Uterus (tissue), 4 donors: ENCODE data around the gene LCORL. TPM values are rescaled to one million over a fixed set of nuclear protein-coding genes. Genes with fewer than 3 reads are reported as not detected.
A peak's percentile ranks its signal among the peaks of the same experiment; 100 is the strongest.
"Not testable (repeated sequence)": the region's sequence is repeated elsewhere in the genome, so short reads cannot be mapped to it uniquely, and the experiment has no call there.

Experiments
- DNase-seq, 2 donors: peaks; one replicate each; pipeline ENCODE4 v3.0.0-alpha.2; 2019 to 2020
- H3K27ac ChIP-seq, 2 donors: fragments of 200-600 bp; sonication (generic); 1 replicate in 1 of 2; 2 replicates in 1 of 2; pipeline ENCODE4 v1.5.1; 2016 to 2018
- H3K27me3 ChIP-seq, 2 donors: fragments of 200-600 bp; sonication (generic); one replicate each; pipeline ENCODE4 v1.5.1; 2018 to 2019; ENCODE audit warnings: control low read depth in 1 of 2
- H3K36me3 ChIP-seq, 2 donors: fragments of 200-600 bp; sonication (generic); one replicate each; pipeline ENCODE4 v1.5.1; 2019; ENCODE audit warnings: control low read depth in 1 of 2
- H3K4me1 ChIP-seq, 2 donors: fragments of 200-600 bp; sonication (generic); one replicate each; pipeline ENCODE4 v1.5.1; 2018 to 2019; ENCODE audit warnings: control low read depth in 1 of 2
- H3K4me3 ChIP-seq, 2 donors: fragments of 200-600 bp; sonication (generic); 1 replicate in 1 of 2; 2 replicates in 1 of 2; pipeline ENCODE4 v1.5.1; 2018 to 2019; ENCODE audit warnings: mild to moderate bottlenecking in 1 of 2
- H3K9me3 ChIP-seq, 2 donors: fragments of 200-600 bp; sonication (generic); one replicate each; pipeline ENCODE4 v1.5.1; 2019; ENCODE audit warnings: control low read depth in 1 of 2
- POLR2A ChIP-seq, 2 donors: fragments of 450-650 bp; IDR thresholded peaks; one replicate each; pipeline ENCODE4 v1.6.1; 2016; ENCODE audit warnings: antibody characterized with exemption in 2 of 2, mild to moderate bottlenecking in 1 of 2, moderate library complexity in 1 of 2
- intact Hi-C: fragments of 100-400 bp; cut with DNase I; formaldehyde crosslinking; loops from one replicate; pipeline ENCODE4 v1.15.1; 2023; ENCODE audit warnings: low total_unique reads
- total RNA-seq, 4 donors: library from RNA; depleted of rRNA in 3 of 4; stranded (reverse); fragments of >200 nt in 3 of 4; gene quantifications; one replicate each; pipeline versions ENCODE4 v1.1.0 to v1.2.4, GENCODE V29; 2014 to 2023
- TF ChIP-seq, protein P1 (sequence below), 4 experiments: fragments of 200-600 bp in 2 of 4; fragments of 450-650 bp in 2 of 4; sonication (generic) in 2 of 4; IDR thresholded peaks; one replicate each; pipeline ENCODE4 v1.5.1; 2016 to 2019; ENCODE audit warnings: antibody characterized with exemption in 4 of 4, mild to moderate bottlenecking in 2 of 4, moderate library complexity in 1 of 4
- donor health status: DM: yes; HTN: yes; CAD: no.

LCORL gene
- total RNA-seq, 4 donors from 2014 or later, result 14.1 to 66.7 (median 23.1) TPM

DNA sequence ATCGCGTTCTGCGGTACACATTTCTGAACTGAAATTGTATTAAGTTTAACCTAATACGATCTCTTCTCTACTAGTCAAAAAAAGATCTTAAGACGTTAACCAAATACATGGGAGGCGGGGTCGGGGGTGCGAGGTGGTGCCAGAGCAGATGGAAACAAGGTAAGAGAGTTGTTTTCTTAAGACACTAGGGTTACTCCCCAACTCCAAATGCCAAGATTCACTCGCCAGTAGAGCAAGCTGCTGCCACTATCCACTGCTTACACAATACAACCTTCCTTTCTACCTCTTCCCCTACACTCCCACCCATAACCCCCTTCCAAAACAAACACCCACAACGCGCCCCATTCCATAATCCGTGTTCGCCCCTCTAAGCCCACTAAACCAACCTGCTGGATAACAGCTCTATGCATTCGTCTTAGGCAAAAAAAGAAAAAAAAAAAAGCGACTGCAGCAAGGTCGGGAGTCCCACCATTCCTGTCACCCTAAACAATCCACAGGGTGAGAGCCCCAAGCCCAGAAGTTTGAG is 1.3 kb downstream of the LCORL start:
- intact Hi-C loops, result no loop called here
- H3K9me3 ChIP-seq, result no peaks in the 10 kb centered on the region
- no peaks in the 10 kb centered on the region for H3K4me1 ChIP-seq
- TF ChIP-seq POLR2A (IDR thresholded peaks at IDR 0.05), result no peak
- TF ChIP-seq, protein P1, sequence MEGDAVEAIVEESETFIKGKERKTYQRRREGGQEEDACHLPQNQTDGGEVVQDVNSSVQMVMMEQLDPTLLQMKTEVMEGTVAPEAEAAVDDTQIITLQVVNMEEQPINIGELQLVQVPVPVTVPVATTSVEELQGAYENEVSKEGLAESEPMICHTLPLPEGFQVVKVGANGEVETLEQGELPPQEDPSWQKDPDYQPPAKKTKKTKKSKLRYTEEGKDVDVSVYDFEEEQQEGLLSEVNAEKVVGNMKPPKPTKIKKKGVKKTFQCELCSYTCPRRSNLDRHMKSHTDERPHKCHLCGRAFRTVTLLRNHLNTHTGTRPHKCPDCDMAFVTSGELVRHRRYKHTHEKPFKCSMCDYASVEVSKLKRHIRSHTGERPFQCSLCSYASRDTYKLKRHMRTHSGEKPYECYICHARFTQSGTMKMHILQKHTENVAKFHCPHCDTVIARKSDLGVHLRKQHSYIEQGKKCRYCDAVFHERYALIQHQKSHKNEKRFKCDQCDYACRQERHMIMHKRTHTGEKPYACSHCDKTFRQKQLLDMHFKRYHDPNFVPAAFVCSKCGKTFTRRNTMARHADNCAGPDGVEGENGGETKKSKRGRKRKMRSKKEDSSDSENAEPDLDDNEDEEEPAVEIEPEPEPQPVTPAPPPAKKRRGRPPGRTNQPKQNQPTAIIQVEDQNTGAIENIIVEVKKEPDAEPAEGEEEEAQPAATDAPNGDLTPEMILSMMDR (IDR thresholded peaks at IDR 0.05), result no peak
- peak overlapping the region; percentile 86 to 92 for H3K4me3 ChIP-seq
- no peaks in the 10 kb centered on the region for H3K36me3 ChIP-seq
- no peak for DNase-seq
- H3K27ac ChIP-seq, result peak overlapping the region; percentile 96 to 98
- no peaks in the 10 kb centered on the region for H3K27me3 ChIP-seq

DNA sequence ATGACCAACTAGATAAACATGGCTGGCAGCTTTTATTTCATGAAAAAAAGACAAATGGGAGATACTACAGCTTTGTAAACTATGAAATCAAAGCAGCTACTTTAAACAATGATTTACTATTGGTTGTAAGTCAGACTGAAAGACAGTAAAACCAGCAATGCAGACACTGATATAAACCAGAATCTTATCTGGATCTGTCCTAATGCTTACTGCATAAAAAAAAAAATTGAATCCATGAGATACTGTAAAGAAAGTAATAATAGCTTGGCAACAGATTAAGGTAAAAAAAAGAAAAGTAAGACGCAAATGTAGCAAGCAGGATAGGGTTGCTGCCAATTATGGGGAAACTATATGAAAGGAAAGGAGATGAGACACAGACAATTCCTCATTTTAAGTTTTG is 7.3 kb downstream of the LCORL start:
- Histone ChIP-seq H3K9me3 (no peaks in the 10 kb centered on the region), H3K27ac (no peak overlapping the region), H3K4me3 (no peak overlapping the region), H3K4me1 (no peaks in the 10 kb centered on the region), H3K36me3 (no peaks in the 10 kb centered on the region), H3K27me3 (no peaks in the 10 kb centered on the region)
- TF ChIP-seq, protein P1 (IDR thresholded peaks at IDR 0.05), result no peak
- TF ChIP-seq POLR2A (IDR thresholded peaks at IDR 0.05), result no peak
- no peak for DNase-seq
- intact Hi-C loops, result no loop called here

DNA sequence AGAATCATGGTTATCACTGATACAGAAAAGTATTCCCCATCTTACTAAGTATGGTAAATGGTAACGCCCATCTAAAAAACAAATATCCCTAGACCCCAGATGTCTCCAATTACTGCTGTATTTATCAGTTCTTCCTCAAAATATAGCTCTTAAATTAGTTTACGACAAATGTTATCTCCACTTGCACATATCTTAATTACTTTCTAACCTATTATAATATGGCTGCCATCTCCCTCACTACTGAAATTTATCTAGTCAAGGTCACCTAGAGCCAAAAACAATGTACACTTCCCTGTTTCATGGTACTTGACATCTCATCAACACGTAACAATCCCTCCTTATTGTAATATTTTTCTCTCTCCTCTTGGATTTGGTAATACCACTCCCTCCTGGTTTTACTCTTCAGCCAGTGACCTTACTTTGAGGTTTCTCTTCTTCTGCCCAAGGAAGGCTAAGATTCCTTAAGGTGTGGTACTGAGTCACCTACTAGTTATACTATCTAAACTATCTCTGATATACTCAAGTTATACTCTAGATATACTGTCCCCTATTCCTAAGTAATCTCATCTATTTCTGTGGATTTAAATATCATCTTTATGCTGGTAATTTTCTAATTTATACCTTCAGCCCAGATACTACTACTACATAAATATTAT is 8.6 kb downstream of the LCORL start:
- no peak for DNase-seq
- TF ChIP-seq, protein P1 (IDR thresholded peaks at IDR 0.05), result no peak
- intact Hi-C loops, result no loop called here
- Histone ChIP-seq H3K36me3 (no peaks in the 10 kb centered on the region), H3K9me3 (no peaks in the 10 kb centered on the region), H3K4me1 (no peaks in the 10 kb centered on the region), H3K27ac (no peak overlapping the region), H3K27me3 (no peaks in the 10 kb centered on the region), H3K4me3 (no peak overlapping the region)

DNA sequence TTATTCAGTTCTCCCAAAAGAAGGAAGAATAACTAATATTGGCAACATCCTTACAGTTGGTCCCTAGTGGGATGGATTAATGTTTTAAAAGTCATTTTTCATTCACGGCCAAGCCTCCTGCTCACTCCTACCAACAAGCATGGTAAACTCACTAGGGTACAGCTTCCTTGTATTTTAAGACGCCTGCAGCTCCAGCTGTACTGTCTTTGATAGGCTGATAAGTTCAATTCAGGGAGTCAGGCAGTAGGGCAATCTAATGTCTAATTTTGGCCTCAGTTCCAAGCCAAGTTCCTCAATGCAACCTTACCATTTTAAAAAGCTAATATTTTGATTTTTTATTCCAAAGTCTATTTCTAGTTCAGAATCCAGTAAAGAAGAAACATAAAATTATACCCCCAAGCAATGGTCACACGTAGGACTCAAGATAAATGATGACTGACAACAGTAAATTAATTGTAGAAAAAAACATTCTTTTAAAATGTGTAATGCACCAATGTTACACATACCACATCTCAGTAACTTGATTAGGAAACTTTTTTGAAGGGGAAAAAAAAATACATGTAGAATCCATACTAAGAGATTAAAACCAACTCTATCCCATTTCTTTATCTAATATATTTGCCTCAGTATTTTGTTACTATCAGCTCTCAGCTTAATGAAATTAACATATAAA is 9.3 kb downstream of the LCORL start:
- peak overlapping the region in 1 of 2 donors; percentile 2 for H3K27ac ChIP-seq
- H3K27me3 ChIP-seq, result no peaks in the 10 kb centered on the region
- DNase-seq, result no peak
- intact Hi-C loops, result no loop called here
- H3K9me3 ChIP-seq, result no peaks in the 10 kb centered on the region
- TF ChIP-seq POLR2A (IDR thresholded peaks at IDR 0.05), result no peak
- TF ChIP-seq, protein P1 (IDR thresholded peaks at IDR 0.05), result no peak
- H3K4me3 ChIP-seq, result no peak overlapping the region
- no peaks in the 10 kb centered on the region for H3K4me1 ChIP-seq
- no peaks in the 10 kb centered on the region for H3K36me3 ChIP-seq

DNA sequence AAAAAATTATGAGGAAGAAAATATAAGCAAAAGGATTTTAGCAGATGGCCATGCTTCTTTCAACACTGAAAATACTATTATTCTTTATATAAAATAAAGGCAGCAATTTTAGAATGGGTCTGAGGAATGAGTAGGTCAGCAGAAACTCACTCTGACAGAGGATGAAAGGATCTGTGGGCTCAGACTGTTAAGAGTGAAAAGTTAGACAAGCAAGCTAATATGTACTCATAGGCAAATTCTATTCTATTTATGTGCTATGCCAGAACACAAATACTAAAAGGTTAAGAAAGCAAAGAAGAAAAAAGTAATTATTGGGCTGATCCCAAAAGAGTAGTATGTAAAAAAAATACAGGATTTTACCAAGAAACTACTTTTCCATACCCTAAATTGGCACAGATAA is 13.9 kb downstream of the LCORL start:
- TF ChIP-seq, protein P1 (IDR thresholded peaks at IDR 0.05), result no peak
- TF ChIP-seq POLR2A (IDR thresholded peaks at IDR 0.05), result no peak
- H3K27ac ChIP-seq, result no peak overlapping the region
- H3K4me3 ChIP-seq, result no peak overlapping the region
- no peaks in the 10 kb centered on the region for H3K4me1 ChIP-seq
- H3K36me3 ChIP-seq, result no peaks in the 10 kb centered on the region
- no peaks in the 10 kb centered on the region for H3K9me3 ChIP-seq
- DNase-seq, result no peak
- H3K27me3 ChIP-seq, result no peaks in the 10 kb centered on the region
- intact Hi-C loops, result no loop called here

DNA sequence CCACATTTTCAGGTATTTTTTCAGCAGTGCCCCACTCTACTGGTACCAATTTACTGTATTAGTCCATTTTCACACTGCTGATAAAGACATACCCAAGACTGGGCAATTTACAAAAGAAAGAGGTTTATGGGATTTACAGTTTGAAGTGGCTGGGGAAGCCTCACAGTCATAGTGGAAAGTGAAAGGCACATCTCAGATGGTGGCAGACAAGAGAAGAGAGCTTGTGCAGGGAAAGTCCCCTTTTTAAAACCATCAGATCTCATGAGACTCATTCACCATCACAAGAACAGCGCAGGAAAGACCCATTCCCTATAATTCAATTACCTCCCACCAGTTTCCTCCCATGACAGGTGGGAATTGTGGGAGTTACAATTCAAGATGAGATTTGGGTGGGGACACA is 15.1 kb downstream of the LCORL start:
- H3K27me3 ChIP-seq, DNase-seq, H3K4me1 ChIP-seq, H3K9me3 ChIP-seq, intact Hi-C loops, H3K4me3 ChIP-seq, H3K36me3 ChIP-seq, H3K27ac ChIP-seq: not testable (repeated sequence)
